ENCODE data around the gene VPS13A.

DNA sequence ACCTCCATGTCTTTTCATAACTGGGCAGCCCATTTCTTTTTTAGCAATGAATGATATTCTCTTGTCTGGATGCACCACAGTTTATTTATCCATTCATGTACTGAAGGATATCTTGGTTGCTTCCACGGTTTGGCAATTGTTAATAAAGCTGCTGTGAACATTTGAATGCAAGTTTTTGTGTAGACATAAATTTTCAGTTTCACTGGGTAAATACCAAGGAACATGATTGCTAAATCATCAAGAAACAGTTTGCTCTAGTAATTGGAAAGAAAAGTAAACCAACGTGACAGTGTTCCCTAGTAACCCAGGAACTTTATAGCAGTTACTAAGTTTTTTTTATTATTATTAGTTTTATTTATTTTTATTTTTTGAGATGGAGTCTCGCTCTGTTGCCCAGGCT lies 100.4 kb downstream of the VPS13A start:
- TF ChIP-seq, protein P1, sequence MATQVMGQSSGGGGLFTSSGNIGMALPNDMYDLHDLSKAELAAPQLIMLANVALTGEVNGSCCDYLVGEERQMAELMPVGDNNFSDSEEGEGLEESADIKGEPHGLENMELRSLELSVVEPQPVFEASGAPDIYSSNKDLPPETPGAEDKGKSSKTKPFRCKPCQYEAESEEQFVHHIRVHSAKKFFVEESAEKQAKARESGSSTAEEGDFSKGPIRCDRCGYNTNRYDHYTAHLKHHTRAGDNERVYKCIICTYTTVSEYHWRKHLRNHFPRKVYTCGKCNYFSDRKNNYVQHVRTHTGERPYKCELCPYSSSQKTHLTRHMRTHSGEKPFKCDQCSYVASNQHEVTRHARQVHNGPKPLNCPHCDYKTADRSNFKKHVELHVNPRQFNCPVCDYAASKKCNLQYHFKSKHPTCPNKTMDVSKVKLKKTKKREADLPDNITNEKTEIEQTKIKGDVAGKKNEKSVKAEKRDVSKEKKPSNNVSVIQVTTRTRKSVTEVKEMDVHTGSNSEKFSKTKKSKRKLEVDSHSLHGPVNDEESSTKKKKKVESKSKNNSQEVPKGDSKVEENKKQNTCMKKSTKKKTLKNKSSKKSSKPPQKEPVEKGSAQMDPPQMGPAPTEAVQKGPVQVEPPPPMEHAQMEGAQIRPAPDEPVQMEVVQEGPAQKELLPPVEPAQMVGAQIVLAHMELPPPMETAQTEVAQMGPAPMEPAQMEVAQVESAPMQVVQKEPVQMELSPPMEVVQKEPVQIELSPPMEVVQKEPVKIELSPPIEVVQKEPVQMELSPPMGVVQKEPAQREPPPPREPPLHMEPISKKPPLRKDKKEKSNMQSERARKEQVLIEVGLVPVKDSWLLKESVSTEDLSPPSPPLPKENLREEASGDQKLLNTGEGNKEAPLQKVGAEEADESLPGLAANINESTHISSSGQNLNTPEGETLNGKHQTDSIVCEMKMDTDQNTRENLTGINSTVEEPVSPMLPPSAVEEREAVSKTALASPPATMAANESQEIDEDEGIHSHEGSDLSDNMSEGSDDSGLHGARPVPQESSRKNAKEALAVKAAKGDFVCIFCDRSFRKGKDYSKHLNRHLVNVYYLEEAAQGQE (IDR thresholded peaks at IDR 0.05): no peak
- TF ChIP-seq RAD21 (IDR thresholded peaks at IDR 0.05): no peak
- no peak for TF ChIP-seq CTCF (IDR thresholded peaks at IDR 0.05; ENCODE audit: low read depth, low read length, missing input control)
- no peak for TF ChIP-seq TAF1 (conservative IDR thresholded peaks at IDR 0.05)

Measured in liver (tissue), 3 donors.